GM19468 (cell line): ENCODE measurements around the gene RNU6-8.

Source experiments
- ATAC-seq: cut with Tn5 transposase; IDR thresholded peaks from one replicate; pipeline ENCODE4 v1.9.1; 2021; ENCODE audit warnings: mild to moderate bottlenecking, moderate library complexity, moderate number of reproducible peaks; ENCODE audit not compliant: unreplicated experiment; ENCODE audit errors: extremely low read depth

The RNU6-8 gene

GRCh38 chr14:32202998-32203882, at the start of gene RNU6-8:
Gene RNU6-8 (minus strand): TSS chr14:32203269.
- peak; percentile 13 for ATAC-seq

GRCh38 chr14:32252030-32252670, 49.1 kb upstream of the RNU6-8 start:
- ATAC-seq = no peak

- ATAC-seq = no peak
Observed at GRCh38 chr14:32251530-32251929, 48.5 kb upstream of the RNU6-8 start.

- ATAC-seq = no peak
Observed at GRCh38 chr14:32250681-32251080, 47.6 kb upstream of the RNU6-8 start.

GRCh38 chr14:32249780-32250179, 46.7 kb upstream of the RNU6-8 start:
- ATAC-seq = no peak

GRCh38 chr14:32249371-32249770, 46.3 kb upstream of the RNU6-8 start:
- no peak for ATAC-seq

- no peak for ATAC-seq
Observed at GRCh38 chr14:32246751-32247150, 43.7 kb upstream of the RNU6-8 start.

- no peak for ATAC-seq
Observed at GRCh38 chr14:32244404-32244803, 41.3 kb upstream of the RNU6-8 start.

- no peak for ATAC-seq
Observed at GRCh38 chr14:32233260-32233659, 30.2 kb upstream of the RNU6-8 start.

GRCh38 chr14:32232481-32232880, 29.4 kb upstream of the RNU6-8 start:
- no peak for ATAC-seq

GRCh38 chr14:32230695-32231280, 27.7 kb upstream of the RNU6-8 start:
- no peak for ATAC-seq

GRCh38 chr14:32230181-32230580, 27.1 kb upstream of the RNU6-8 start:
- no peak for ATAC-seq

- ATAC-seq = no peak
Observed at GRCh38 chr14:32226056-32226455, 23.0 kb upstream of the RNU6-8 start.

GRCh38 chr14:32225378-32225920, 22.4 kb upstream of the RNU6-8 start:
- ATAC-seq = no peak

- ATAC-seq = peak; percentile 52
Observed at GRCh38 chr14:32224737-32225377, 21.8 kb upstream of the RNU6-8 start.

- ATAC-seq = no peak
Observed at GRCh38 chr14:32217301-32217700, 14.2 kb upstream of the RNU6-8 start.

- ATAC-seq = no peak
Observed at GRCh38 chr14:32212833-32213232, 9.8 kb upstream of the RNU6-8 start.

GRCh38 chr14:32211068-32211404, 8.0 kb upstream of the RNU6-8 start:
- ATAC-seq = no peak

- no peak for ATAC-seq
Observed at GRCh38 chr14:32209471-32209870, 6.4 kb upstream of the RNU6-8 start.

- ATAC-seq = no peak
Observed at GRCh38 chr14:32208490-32208889, 5.4 kb upstream of the RNU6-8 start.

GRCh38 chr14:32206552-32206951, 3.5 kb upstream of the RNU6-8 start:
- no peak for ATAC-seq
